A204.1 (cell line): Measurements from ENCODE around the gene RILP.

Experiments used
- FAIRE-seq: peaks from 2 replicates; lab custom pipeline; 2012; peaks lifted over from hg19 to GRCh38; lab: Jason Lieb, UNC

The RILP gene

GRCh38 chr17:1648173-1648962 lies 1.3 kb downstream of the RILP start:
- FAIRE-seq, result no peak

DNA sequence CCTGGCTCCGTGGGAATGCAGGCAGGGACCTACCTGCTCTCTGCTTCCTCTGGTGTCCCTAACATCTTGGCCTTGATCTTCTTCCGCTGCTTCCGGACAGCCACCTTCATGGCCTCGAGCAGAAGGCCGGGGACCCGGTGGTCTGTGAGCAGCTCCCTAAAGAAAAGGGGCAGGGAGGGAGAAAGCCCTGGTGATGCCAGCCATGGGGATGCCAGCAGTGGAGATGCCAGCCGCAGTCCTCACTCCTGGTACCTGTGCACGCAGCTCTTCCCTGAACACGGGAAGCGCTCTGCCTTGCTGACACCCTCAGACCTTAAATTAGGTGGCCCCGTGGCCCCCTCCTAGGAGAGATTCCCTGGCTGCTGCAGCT lies 1.9 kb downstream of the RILP start:
- no peak for FAIRE-seq

DNA sequence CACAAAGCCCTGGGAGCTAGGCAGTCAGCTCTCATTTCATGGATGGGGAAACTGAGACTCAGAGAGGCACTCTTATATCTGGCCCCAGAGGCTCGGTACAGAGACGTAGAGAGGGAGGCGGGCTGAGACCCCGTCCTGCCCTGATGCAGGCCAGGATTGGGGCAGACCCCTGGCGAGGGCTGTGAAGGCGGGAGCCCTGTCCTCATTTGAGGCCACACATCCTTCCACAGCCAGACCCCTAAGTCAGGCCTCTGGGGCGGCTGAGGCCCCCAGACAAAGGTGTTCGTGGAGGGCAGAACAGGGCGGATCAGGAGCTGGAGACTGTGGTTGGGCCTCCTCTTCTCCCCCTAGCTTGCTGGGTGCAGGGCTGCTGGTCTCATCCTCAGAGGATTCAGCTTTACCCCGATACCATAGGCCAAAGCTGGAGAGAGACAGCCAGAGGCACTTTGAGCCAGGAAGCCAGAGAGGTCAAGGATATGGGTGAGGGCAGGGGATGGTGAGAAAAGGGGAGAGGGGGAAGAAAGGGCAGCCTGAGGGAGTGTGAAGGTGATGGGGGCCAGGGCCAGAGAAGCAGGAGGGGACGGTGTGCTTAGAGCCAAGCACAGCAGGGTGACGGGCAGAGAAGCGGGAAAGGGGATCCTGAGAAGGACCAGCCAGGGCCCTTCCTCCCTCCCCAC lies 3.3 kb downstream of the RILP start:
- no peak for FAIRE-seq

DNA sequence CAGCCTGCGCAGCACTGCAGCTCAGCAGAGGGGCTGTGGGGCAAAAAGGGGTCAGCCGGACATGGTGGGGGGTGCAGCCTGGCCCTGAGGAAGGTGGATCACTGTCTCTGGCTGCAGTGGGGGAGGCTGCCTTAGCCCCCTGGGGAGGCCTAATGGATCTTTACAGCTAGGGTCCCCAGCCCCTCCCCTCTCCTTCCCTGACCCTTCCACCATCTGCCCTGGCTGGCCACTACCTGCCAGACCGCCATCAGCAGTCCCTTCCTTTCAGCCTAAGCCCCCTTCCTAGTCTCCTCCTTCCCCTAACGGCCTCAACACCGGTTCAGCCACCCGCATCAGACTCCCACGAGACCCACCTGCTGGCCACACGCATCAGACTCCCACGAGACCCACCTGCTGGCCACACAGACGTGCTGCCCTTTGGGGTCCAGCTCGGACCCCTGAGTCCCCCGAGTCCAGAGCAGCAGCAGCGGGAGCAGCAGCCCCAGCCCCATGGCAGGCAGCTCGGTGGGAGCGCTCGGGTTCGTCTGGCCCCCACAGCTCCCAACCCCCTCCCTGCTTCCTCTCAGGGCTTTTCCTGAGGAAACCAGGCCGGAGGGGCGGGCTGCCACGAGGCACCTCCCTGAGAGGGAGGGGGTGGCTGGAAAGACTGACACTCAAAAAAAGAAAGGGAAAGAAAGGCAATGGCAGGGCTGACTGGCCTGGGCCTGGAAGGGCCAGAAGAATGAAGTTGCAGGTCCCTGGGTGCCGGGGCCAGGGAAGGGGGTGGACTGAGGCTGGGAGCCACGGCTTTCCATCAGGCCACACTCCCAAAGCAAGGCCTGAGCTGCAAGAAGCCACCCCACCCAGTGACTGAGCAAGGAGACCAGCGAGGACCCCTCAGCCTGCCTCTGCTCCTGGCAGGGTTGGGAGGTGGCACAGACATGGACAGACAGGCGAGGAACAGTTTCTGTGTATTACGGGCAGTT lies 4.2 kb downstream of the RILP start, which contains the start of gene SCARF1:
Gene SCARF1, minus strand, starts transcription at position 526 of the 965 bp plus-strand sequence. Its CDS starts 35 bp downstream, at position 491.
- FAIRE-seq, result no peak

DNA sequence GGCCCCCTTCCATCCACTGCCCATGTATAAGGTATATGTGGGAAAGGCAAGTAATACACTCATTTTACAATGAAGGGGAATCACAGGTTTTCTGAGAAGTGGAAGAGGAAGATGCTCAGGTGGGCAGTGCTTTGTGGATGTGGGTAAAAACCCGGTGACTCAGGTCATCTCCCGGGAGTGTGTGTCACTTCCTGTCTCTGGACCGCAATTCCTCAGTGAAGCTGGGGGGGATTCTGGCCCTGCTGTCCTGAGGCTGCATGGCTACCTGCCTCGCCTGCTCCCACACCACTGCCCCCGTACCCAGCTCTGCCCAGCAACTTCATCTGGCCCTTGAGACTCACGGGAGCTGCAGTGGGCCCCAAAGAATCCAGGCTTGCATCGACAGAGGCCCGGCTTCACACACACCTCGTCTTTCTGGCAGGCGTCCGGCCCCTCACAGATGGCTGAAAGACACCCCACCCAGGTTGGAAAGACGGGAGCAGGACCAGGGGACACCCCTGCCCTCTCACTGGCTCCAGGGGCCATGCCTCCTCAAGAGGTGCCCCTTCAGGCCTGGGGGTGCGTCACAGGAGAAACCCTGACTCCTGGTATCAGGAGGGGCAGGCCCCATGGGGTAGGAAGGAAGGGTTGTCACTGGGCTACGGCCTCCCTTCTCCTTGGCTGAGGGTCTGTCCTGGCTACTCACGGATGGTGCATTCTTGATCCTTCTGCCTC lies 5.0 kb downstream of the RILP start:
- FAIRE-seq, result no peak

DNA sequence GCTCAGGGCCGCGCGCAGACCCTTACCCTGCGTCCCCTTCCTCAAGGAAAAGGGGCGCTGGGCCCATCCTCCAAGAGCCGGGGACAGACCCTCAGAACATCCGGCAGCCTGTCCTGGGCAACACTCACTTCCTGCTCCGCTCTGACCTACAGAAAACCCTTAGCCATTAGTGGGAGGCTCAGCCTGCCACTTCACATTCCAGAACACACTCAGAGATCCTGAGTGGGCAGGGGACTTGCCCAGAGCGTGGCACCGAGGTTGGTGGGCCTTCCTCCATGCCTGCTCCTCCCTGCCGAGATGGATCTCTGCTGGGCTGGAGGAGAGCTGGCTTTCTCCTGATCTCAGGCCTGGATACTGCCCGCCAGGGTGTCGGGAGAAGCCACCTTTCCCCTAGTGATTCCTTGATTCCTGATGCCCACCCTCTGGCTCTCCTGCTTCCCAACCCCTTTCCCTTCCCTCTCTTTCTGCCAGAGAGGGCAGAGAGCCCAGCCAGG lies 5.6 kb downstream of the RILP start:
- no peak for FAIRE-seq

GRCh38 chr17:1643293-1643998 lies 6.2 kb downstream of the RILP start:
- no peak for FAIRE-seq

DNA sequence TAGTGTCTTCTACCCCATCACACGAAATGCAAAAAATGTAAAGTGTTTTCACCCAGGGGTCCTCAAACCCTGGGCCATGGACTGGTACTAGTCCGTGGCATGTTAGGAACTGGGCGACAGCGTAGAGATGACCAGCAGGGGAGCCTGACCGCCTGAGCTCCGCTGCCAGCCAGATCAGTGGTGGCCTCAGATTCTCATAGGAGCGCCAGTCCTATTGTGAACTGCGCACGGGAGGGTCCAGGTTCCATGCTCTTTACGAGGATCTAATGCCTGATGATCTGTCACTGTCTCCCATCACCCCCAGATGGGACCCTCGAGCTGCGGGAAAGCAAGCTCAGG lies 8.6 kb downstream of the RILP start:
- FAIRE-seq, result no peak

DNA sequence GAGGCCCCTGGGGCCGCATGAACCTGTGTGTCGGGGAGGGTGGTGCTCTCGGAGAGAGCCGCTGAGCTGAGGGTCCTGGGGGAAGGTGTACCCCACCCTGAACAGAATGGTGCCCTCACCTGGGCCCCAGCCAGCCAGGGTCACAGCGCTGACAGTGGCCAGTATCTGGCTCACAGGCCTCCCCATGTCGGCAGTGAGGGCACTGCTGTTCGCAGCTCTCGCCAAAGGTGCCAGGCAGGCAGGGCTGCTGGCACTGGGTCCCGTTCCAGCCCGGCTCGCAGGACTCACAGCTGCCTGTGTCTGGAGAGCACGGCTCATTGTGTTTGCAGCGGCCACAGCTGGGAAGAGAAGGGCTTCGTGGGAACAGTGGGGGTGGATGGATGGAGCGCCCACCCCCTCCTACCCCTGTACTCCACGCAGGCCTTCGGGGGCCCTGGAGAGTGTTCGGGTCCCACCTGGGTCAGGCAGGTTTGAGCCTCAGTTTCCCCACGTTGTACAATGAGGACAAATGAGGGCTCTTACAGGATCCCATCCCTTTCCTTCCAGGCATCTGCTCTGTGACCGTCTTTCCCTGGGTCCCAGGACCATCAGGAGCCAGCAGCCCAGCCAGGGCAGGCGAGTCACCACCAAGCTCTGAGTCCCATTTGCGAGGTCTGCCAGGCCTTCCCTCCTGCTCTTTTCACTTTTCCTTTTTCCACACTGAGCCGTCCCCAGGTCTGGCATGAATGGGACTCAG lies 9.2 kb downstream of the RILP start:
- FAIRE-seq, result no peak

GRCh38 chr17:1639549-1640180 lies 10.0 kb downstream of the RILP start:
- FAIRE-seq, result no peak

- FAIRE-seq, result no peak
Measured at GRCh38 chr17:1638624-1639300, 10.9 kb downstream of the RILP start.

- FAIRE-seq, result no peak
Measured at GRCh38 chr17:1638171-1638590, 11.5 kb downstream of the RILP start.

- no peak for FAIRE-seq
Measured at GRCh38 chr17:1636732-1637285, 12.9 kb downstream of the RILP start.

GRCh38 chr17:1635675-1636465 lies 13.8 kb downstream of the RILP start:
- no peak for FAIRE-seq

GRCh38 chr17:1634841-1635650 lies 14.6 kb downstream of the RILP start:
- no peak for FAIRE-seq

DNA sequence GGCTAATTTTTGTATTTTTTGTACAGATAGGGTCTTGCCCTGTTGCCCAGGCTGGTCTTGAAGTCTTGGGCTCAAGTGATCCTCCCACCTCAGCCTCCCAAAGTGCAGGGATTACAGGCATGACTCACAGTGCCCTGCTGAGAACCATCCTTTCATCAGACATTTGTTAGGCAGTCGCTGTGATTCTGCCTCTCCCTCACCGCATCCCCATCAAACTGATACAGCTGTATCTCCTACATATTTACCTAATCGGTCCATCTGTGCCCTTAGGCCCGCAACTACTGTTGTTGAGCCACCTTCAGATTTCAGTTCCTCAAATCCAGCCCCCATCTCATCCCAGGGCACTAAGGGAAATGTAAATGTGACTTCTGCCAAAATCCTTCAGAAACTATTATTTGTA lies 19.0 kb downstream of the RILP start:
- no peak for FAIRE-seq
